ENCODE results near the gene PI4KA.

GRCh38 chr22:20799449-20799848 lies 59.2 kb downstream of the PI4KA start:
- TF ChIP-seq, protein P1, sequence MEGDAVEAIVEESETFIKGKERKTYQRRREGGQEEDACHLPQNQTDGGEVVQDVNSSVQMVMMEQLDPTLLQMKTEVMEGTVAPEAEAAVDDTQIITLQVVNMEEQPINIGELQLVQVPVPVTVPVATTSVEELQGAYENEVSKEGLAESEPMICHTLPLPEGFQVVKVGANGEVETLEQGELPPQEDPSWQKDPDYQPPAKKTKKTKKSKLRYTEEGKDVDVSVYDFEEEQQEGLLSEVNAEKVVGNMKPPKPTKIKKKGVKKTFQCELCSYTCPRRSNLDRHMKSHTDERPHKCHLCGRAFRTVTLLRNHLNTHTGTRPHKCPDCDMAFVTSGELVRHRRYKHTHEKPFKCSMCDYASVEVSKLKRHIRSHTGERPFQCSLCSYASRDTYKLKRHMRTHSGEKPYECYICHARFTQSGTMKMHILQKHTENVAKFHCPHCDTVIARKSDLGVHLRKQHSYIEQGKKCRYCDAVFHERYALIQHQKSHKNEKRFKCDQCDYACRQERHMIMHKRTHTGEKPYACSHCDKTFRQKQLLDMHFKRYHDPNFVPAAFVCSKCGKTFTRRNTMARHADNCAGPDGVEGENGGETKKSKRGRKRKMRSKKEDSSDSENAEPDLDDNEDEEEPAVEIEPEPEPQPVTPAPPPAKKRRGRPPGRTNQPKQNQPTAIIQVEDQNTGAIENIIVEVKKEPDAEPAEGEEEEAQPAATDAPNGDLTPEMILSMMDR (IDR thresholded peaks at IDR 0.05), result no peak
- TF ChIP-seq RAD21 (IDR thresholded peaks at IDR 0.05; ENCODE audit: low read length) (no peak), RFX5 (IDR thresholded peaks at IDR 0.05; ENCODE audit: low read length) (no peak), TAF1 (IDR thresholded peaks at IDR 0.05; ENCODE audit: borderline replicate concordance, low read depth, low read length) (no peak), EZH2phosphoT487 (IDR thresholded peaks at IDR 0.05; ENCODE audit: borderline replicate concordance, low read depth) (no peak), MAX (IDR thresholded peaks at IDR 0.05; ENCODE audit: low read depth) (no peak), NFIC (IDR thresholded peaks at IDR 0.05; ENCODE audit: borderline replicate concordance) (no peak)
- TF ChIP-seq, protein P2, sequence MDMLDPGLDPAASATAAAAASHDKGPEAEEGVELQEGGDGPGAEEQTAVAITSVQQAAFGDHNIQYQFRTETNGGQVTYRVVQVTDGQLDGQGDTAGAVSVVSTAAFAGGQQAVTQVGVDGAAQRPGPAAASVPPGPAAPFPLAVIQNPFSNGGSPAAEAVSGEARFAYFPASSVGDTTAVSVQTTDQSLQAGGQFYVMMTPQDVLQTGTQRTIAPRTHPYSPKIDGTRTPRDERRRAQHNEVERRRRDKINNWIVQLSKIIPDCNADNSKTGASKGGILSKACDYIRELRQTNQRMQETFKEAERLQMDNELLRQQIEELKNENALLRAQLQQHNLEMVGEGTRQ (IDR thresholded peaks at IDR 0.05; ENCODE audit: borderline replicate concordance, low read depth, low read length), result no peak

All from SK-N-SH (cell line).